COLO668 (cell line): ENCODE data around the gene CT47A1.
"Not testable (repeated sequence)": the region's sequence is repeated elsewhere in the genome, so short reads cannot be mapped to it uniquely, and the experiment has no call there.

Experiments used
- DNase-seq: peaks from one replicate; lab custom pipeline; 2025; ENCODE audit not compliant: unreplicated experiment; lab: John Stamatoyannopoulos, UW

The CT47A1 gene

DNA sequence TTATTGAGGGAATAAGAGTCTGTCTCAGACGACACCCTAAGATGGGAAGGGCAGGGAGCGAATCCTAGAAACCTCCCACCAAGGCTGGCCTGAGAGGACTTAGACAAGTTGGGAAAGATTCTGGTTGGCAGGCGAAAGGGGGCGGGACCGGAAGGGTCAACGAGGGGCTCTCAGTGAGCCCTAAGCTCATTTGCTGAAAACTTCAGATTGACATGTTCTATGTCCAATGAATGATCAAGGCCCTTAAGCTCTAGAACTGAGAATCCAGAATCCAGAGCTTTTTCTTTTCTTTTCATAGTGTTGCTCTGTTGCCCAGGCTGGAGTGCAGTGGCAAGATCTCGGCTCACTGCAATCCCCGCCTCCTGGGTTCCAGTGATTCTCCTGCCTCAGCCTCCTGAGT is at the start of gene CT47A1:
CT47A1 (minus strand) TSS at position 101 of the 400 bp plus-strand sequence. CDS start 231 bp downstream, outside the sequence.
- not testable (repeated sequence) for DNase-seq

DNA sequence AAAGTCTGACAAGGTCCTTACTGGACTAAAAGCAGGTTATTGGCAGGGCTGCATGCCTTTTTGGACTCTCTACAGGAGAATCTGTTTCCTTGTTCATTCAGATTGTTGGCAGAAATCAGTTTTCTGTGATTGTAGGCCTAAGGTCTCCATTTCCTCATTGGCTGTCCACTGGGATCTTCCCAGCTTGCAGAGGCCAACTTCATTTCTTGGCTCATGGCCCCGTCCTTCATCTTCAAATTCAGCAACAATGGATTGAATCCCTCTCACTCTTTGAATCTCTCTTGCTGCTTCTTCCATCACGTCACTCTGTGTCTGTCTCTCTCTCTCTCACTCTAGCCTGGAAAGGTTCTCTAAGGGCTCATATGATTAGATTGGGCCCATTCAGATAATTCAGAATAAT is 47.0 kb upstream of the CT47A1 start:
- DNase-seq, result no peak

- no peak for DNase-seq
Observed at GRCh38 chrX:121030083-121030482, 44.5 kb upstream of the CT47A1 start.

DNA sequence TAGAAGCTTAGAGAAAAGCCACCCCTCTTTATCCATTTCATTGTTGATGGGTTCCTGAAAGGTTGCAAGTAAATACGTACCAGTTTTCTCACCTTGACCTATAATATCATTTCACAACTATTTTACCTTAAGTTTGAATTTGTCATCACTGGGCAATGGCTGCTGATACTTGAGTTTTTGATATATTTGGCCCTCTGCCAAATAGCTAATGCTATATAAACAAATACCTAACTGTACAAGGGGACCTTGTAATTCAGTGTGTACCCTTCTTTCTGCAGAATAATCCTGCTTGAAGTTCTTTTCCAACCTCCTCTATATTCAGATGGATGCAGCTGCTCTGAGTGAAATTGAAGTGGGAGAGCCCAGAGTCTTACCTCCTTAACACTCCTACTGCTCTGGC is 42.9 kb upstream of the CT47A1 start:
- no peak for DNase-seq

DNA sequence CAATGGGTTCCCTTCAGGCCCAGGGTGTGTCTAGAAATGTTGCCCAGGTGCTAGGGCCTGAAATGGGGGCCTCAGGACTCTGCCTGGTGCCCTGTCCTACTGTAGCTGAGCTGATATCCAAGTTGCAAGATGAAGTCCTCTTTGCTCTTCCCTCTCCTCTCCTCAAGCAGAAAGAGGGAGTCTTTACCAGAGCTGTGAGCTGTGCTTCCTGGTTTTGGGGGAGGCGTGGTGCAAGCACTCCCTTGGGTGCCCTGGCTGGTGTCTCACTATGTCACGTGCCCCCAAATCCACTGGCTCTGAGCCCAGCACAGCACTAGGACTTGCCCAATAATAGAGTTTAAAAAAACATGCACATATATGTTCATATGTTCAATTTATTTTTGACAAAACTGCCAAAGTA is 29.3 kb upstream of the CT47A1 start:
- DNase-seq, result no peak

DNA sequence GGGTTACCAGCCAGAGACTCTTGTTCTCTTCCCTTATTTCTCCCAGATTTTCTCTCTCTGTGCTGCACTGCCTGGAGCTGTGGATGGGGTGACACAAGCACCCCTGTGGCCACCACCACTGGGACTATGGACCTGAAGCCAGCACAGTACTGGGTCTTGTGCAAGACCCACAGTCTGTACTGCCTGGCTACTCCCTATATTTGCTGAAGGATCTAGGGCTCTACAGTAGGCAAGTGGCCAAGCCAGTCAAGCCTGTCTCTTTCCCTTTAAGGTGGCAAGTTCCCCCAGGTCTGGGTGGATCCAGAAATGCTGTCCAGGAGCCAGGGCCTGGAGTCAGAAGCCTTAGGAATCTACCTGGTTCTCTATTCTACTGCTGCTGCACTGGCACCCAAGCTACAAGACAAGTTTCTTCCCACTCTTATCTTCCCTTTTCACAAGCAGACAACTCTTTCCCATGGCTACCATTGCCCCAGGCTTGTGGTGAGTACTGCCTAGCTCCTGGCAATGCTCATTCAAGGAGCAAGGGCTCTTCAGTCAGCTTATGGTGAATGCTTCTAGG is 28.4 kb upstream of the CT47A1 start:
- no peak for DNase-seq

- DNase-seq, result no peak
Observed at GRCh38 chrX:121011254-121011653, 25.7 kb upstream of the CT47A1 start.

- DNase-seq, result no peak
Observed at GRCh38 chrX:121010218-121010617, 24.7 kb upstream of the CT47A1 start.

- no peak for DNase-seq
Observed at GRCh38 chrX:121009764-121010163, 24.2 kb upstream of the CT47A1 start.

DNA sequence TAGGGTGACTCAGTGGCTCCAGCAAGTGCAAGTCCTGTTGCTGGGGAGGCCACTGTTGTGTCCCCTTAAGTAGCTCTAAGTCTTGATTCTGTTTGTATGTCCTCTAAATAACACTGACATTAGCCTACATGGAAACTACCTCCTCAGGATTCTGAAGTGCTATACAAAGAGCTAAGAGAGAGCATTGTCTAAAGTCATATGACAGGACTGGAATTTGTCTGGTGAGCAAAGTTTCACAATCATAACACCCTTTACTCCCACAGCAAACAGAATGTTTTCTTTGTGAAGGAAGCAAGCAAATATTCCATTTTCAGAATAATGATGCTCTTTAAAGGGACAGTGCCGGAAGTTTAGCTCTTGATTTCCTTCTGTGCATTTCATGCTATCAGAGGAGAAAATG is 23.4 kb upstream of the CT47A1 start:
- no peak for DNase-seq

DNA sequence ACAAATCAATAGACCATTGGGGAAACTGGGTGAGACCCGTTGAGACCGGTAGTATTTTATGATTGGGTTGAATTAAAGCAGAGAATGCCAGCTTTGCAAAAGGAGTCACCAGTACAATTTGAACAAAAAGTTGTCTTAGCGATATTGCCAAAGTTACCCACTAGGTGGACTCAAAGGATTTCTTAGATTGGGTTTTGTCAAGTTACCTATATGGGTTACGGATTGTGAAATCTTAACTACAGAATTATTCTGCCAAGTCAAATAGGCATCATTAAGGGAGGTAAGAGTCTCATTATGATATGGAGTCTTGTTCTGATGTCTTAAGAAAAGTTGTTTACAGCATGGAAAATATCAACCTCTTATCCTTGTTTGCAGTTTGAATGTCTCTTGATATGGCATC is 15.0 kb upstream of the CT47A1 start:
- no peak for DNase-seq

DNA sequence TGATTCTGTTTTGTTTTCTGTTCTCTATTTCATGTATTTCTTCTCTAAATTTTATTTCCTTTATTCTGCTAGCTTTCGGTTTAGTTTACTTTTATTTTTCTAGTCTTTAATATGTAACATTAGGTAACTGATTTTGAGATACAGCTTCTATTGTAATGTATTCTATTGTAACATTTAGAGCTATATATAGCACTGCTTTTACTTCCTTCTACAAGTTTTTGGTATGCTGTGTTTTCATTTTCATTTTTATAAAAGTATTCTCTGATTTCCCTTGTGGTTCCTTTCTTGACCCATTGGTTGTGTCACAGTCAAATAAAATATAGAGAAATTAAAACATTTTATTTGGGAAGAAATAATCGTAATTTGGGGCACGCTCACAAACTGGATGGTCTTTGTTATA is 13.9 kb upstream of the CT47A1 start:
- DNase-seq, result no peak

DNA sequence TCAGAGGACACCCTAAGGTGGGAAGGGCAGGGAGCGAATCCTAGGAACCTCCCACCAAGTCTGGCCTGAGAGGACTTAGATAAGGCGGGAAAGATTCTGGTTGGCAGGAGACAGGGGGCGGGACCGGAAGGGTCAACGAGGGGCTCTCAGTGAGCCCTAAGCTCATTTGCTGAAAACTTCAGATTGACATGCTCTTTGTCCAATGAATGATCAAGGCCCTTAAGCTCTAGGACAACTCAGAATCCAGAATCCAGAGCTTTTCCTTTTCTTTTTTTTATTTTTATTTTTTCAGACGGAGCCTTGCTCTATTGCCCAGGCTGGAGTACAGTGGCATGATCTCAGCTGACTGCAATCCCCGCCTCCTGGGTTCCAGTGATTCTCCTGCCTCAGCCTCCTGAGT is 29.1 kb downstream of the CT47A1 start, which contains the start of gene CT47A7:
CT47A7 (minus strand) TSS at position 101 of the 400 bp plus-strand sequence. CDS start 255 bp downstream, outside the sequence.
- DNase-seq, result not testable (repeated sequence)
